ENCODE measurements around the gene RCAN3. TPM values are rescaled to one million over a fixed set of nuclear protein-coding genes. Genes with fewer than 3 reads are reported as not detected.

RCAN3 gene
- total RNA-seq, 1 experiment from 2014 or later: 10.2 TPM

- Histone ChIP-seq H3K27me3 (replicated peaks; ENCODE audit: control insufficient read depth, insufficient read depth, low read length) (no peaks in the 10 kb centered on the region), H3K36me3 (ENCODE audit: control insufficient read depth, insufficient read depth, low read length) (no peaks in the 10 kb centered on the region), H3K9me3 (no peaks in the 10 kb centered on the region), H3K4me3 (ENCODE audit: low read depth, low read length) (no peak overlapping the region), H3K4me1 (no peaks in the 10 kb centered on the region)
- Mint-ChIP-seq H3K27me3 (ENCODE audit: insufficient read depth, unreplicated experiment) (no peaks in the 10 kb centered on the region), H3K27ac (ENCODE audit: unreplicated experiment) (no peak overlapping the region), H3K4me3 (ENCODE audit: unreplicated experiment) (no peak overlapping the region), H3K4me1 (ENCODE audit: low read depth, unreplicated experiment) (peaks cover 7% of the 10 kb centered on the region), H3K36me3 (ENCODE audit: insufficient read depth, unreplicated experiment) (no peaks in the 10 kb centered on the region), H3K9me3 (ENCODE audit: unreplicated experiment) (no peaks in the 10 kb centered on the region)
- no TSS peak for BruUV-seq (replicated peaks)
- CTCF ChIA-PET: no interaction called here
- POLR2A ChIA-PET: no interaction called here
- TF ChIP-seq CTCF (IDR thresholded peaks at IDR 0.05; ENCODE audit: insufficient read depth in 1 of 2, low read depth in 1 of 2, low read length in 1 of 2, severe bottlenecking in 1 of 2, unreplicated experiment in 1 of 2): no peak
- intact Hi-C loops (cut with micrococcal nuclease; ENCODE audit: unreplicated experiment): loop anchor here (5.0 kb wide), 1 partner anchor 46 kb away; no protein-coding TSS in a partner anchor
- DNase-seq: no peak
Observed at GRCh38 chr1:24588573-24588972, 85.9 kb downstream of the RCAN3 start.

- Mint-ChIP-seq H3K9me3 (ENCODE audit: unreplicated experiment) (no peaks in the 10 kb centered on the region), H3K4me1 (ENCODE audit: low read depth, unreplicated experiment) (peaks cover 7% of the 10 kb centered on the region), H3K4me3 (ENCODE audit: unreplicated experiment) (no peak overlapping the region), H3K36me3 (ENCODE audit: insufficient read depth, unreplicated experiment) (no peaks in the 10 kb centered on the region), H3K27me3 (ENCODE audit: insufficient read depth, unreplicated experiment) (no peaks in the 10 kb centered on the region), H3K27ac (ENCODE audit: unreplicated experiment) (no peak overlapping the region)
- Histone ChIP-seq H3K36me3 (ENCODE audit: control insufficient read depth, insufficient read depth, low read length) (no peaks in the 10 kb centered on the region), H3K4me1 (no peaks in the 10 kb centered on the region), H3K9me3 (no peaks in the 10 kb centered on the region), H3K27me3 (replicated peaks; ENCODE audit: control insufficient read depth, insufficient read depth, low read length) (no peaks in the 10 kb centered on the region), H3K4me3 (ENCODE audit: low read depth, low read length) (no peak overlapping the region)
- ChIA-PET CTCF (no interaction called here), POLR2A (no interaction called here)
- no peak for TF ChIP-seq CTCF (IDR thresholded peaks at IDR 0.05; ENCODE audit: insufficient read depth in 1 of 2, low read depth in 1 of 2, low read length in 1 of 2, severe bottlenecking in 1 of 2, unreplicated experiment in 1 of 2)
- no TSS peak for BruUV-seq (replicated peaks)
- DNase-seq: no peak
- intact Hi-C loops (cut with micrococcal nuclease; ENCODE audit: unreplicated experiment): loop anchor here (5.0 kb wide), 1 partner anchor 47 kb away; no protein-coding TSS in a partner anchor
Observed at GRCh38 chr1:24589200-24589599, 86.6 kb downstream of the RCAN3 start.

Other genes with a start within 250 kb of the RCAN3 start
- 2.3 and 2.7 TPM in 2 replicates for gene GRHL3, start 183.5 kb upstream of the RCAN3 start, total RNA-seq (2022)
- gene STPG1, start 89.1 kb upstream of the RCAN3 start, total RNA-seq (2022): 6.2 and 8.6 TPM in 2 replicates
- 9.2 and 9.7 TPM in 2 replicates for gene NIPAL3, start 87.0 kb upstream of the RCAN3 start, total RNA-seq (2022)
- gene NCMAP, start 53.3 kb downstream of the RCAN3 start, total RNA-seq (2022): 0.35 and 0.43 TPM in 2 replicates
- gene SRRM1, start 140.5 kb downstream of the RCAN3 start, total RNA-seq (2022): 126 and 128 TPM in 2 replicates
- gene CLIC4, start 242.6 kb downstream of the RCAN3 start, total RNA-seq (2022): 125 and 140 TPM in 2 replicates

Measured in Caco-2 (cell line).